ENCODE results near the gene GRB7. TPM values are rescaled to one million over a fixed set of nuclear protein-coding genes. Genes with fewer than 3 reads are reported as not detected.

Gene GRB7
- total and polyA plus RNA-seq, 2 experiments from 2014 or later, result 12.8 to 28.9 TPM

DNA sequence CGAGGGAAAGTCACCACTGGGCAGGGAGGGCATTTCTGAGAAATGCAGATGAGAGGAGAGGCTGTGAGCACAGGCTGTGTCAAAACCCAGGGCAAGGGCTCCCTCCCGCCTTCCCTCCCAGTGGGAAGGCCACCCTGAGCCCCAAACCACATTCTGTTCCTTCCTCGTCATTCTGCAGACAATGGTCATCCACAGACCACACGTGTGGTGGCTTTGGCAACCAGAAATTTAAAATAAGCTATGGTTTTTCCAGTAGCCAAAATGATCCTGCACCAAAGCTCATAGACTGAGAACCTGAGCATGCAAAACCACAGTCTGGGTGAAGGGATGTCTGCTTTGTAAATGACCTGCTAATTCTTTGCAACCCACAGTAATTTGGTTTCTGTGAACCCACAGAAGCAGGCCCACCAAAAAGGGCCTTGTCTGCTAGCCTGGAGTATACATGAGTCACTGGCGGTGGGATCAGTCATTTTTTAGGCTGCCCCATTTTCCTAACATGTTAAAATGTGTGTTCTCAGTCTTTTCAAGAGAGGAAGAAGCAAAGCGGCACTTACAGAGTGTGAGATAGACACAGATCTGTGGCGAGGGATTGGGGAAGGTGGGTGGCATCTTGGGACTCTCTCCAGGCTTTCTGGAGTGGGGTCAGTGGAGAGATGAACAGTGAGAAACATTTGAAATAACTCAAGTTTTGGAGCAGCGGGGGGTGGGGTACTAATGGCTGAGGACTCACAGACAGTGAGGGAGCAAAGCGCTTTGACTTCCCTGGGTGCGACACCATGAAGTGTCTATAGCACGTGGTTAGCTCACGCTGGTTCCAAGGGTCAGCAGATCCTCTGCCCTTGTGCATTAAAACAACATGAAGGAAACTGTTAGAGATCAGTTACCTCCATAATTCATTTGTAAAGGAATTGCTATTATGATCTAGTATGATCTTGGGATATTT is 20.5 kb downstream of the GRB7 start:
- TF ChIP-seq JUNB (IDR thresholded peaks at IDR 0.05; ENCODE audit: unreplicated experiment), result no peak
- TF ChIP-seq ETS1 (IDR thresholded peaks at IDR 0.05), result no peak
- TF ChIP-seq, protein P1, sequence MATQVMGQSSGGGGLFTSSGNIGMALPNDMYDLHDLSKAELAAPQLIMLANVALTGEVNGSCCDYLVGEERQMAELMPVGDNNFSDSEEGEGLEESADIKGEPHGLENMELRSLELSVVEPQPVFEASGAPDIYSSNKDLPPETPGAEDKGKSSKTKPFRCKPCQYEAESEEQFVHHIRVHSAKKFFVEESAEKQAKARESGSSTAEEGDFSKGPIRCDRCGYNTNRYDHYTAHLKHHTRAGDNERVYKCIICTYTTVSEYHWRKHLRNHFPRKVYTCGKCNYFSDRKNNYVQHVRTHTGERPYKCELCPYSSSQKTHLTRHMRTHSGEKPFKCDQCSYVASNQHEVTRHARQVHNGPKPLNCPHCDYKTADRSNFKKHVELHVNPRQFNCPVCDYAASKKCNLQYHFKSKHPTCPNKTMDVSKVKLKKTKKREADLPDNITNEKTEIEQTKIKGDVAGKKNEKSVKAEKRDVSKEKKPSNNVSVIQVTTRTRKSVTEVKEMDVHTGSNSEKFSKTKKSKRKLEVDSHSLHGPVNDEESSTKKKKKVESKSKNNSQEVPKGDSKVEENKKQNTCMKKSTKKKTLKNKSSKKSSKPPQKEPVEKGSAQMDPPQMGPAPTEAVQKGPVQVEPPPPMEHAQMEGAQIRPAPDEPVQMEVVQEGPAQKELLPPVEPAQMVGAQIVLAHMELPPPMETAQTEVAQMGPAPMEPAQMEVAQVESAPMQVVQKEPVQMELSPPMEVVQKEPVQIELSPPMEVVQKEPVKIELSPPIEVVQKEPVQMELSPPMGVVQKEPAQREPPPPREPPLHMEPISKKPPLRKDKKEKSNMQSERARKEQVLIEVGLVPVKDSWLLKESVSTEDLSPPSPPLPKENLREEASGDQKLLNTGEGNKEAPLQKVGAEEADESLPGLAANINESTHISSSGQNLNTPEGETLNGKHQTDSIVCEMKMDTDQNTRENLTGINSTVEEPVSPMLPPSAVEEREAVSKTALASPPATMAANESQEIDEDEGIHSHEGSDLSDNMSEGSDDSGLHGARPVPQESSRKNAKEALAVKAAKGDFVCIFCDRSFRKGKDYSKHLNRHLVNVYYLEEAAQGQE (IDR thresholded peaks at IDR 0.05; ENCODE audit: unreplicated experiment), result no peak
- TF ChIP-seq POLR2AphosphoS5 (IDR thresholded peaks at IDR 0.05; ENCODE audit: low read depth), result no peak
- no peak for TF ChIP-seq CTCF (conservative IDR thresholded peaks at IDR 0.05; ENCODE audit: low read depth in 2 of 2)
- TF ChIP-seq EZH2 (IDR thresholded peaks at IDR 0.05; ENCODE audit: low read depth, unreplicated experiment), result no peak
- no peak for TF ChIP-seq ZNF331 (CRISPR knock-in tag; IDR thresholded peaks at IDR 0.05; ENCODE audit: low read depth)
- TF ChIP-seq CREB1 (CRISPR knock-in tag; IDR thresholded peaks at IDR 0.05; ENCODE audit: low read depth), result no peak
- TF ChIP-seq STAT1 (IDR thresholded peaks at IDR 0.05; ENCODE audit: unreplicated experiment), result no peak
- no peak for TF ChIP-seq ZNF114 (CRISPR knock-in tag; IDR thresholded peaks at IDR 0.05)
- no peak for TF ChIP-seq ZNF462 (CRISPR knock-in tag; IDR thresholded peaks at IDR 0.05)
- TF ChIP-seq EZH2phosphoT487 (IDR thresholded peaks at IDR 0.05; ENCODE audit: unreplicated experiment), result no peak
- TF ChIP-seq NANOG (IDR thresholded peaks at IDR 0.05; ENCODE audit: borderline replicate concordance), result no peak
- Histone ChIP-seq H3K4me2 (no peak overlapping the region), H2AFZ (peak overlapping the region; percentile 28; the same call in 1 of the 2 replicates), H3K36me3 (ENCODE audit: insufficient read depth) (no peaks in the 10 kb centered on the region), H3F3A (replicated peaks; ENCODE audit: low read depth) (peaks cover 8% of the 10 kb centered on the region), H3K9me2 (ENCODE audit: insufficient read depth) (no peaks in the 10 kb centered on the region), H3K27me3 (ENCODE audit: insufficient read depth) (peaks cover 11% of the 10 kb centered on the region), H3K79me2 (replicated peaks; ENCODE audit: insufficient read depth) (no peaks in the 10 kb centered on the region), H3K4me3 (no peak overlapping the region), H3K4me1 (ENCODE audit: insufficient read depth) (peaks cover 13% of the 10 kb centered on the region; the same call in 1 of the 2 replicates), H3K27ac (ENCODE audit: low read depth) (no peak overlapping the region), H4K20me1 (replicated peaks; ENCODE audit: insufficient read depth) (no peaks in the 10 kb centered on the region)
- Mint-ChIP-seq H3K4me1 (peaks cover 25% of the 10 kb centered on the region), H3K36me3 (ENCODE audit: low read depth) (no peaks in the 10 kb centered on the region), H3K27ac (no peak overlapping the region), H3K9me3 (no peaks in the 10 kb centered on the region), H3K27me3 (ENCODE audit: insufficient read depth, low read depth, poor library complexity) (peaks cover 32% of the 10 kb centered on the region), H3K4me3 (no peak overlapping the region)
- ATAC-seq, result no peak
- DNase-seq (ENCODE audit: low spot score), result no peak

Data from GM23338 (cell line).